Stimulated activated CD8-positive, alpha-beta memory T cell treated with anti-CD3 and anti-CD28 coated beads, Interleukin-2, amount 100 ng/mL, for 1 hour (primary cell): ENCODE measurements around the gene PIK3R5.

Experiments
- DNase-seq, 2 donors: peaks; one replicate each; pipeline ENCODE4 v3.0.0-alpha.2; 2020; ENCODE audit warnings: low read depth in 2 of 2

The PIK3R5 gene

GRCh38 chr17:8924595-8924994, 40.9 kb downstream of the PIK3R5 start:
- no peak for DNase-seq

GRCh38 chr17:8923762-8924161, 41.7 kb downstream of the PIK3R5 start:
- no peak for DNase-seq

GRCh38 chr17:8922928-8923327, 42.6 kb downstream of the PIK3R5 start:
- no peak for DNase-seq

- no peak for DNase-seq
Measured at GRCh38 chr17:8922451-8922850, 43.1 kb downstream of the PIK3R5 start.

GRCh38 chr17:8921147-8921546, 44.4 kb downstream of the PIK3R5 start:
- DNase-seq = no peak

- no peak for DNase-seq
Measured at GRCh38 chr17:8918807-8919465, 46.6 kb downstream of the PIK3R5 start.

- no peak for DNase-seq
Measured at GRCh38 chr17:8916466-8916865, 49.0 kb downstream of the PIK3R5 start.

GRCh38 chr17:8914554-8914953, 51.0 kb downstream of the PIK3R5 start:
- DNase-seq = no peak

GRCh38 chr17:8913879-8914278, 51.6 kb downstream of the PIK3R5 start:
- no peak for DNase-seq

GRCh38 chr17:8913091-8913490, 52.4 kb downstream of the PIK3R5 start:
- DNase-seq = no peak

GRCh38 chr17:8912084-8912981, 53.2 kb downstream of the PIK3R5 start:
- no peak for DNase-seq

GRCh38 chr17:8910969-8911604, 54.4 kb downstream of the PIK3R5 start:
- DNase-seq = no peak

GRCh38 chr17:8909586-8910270, 55.8 kb downstream of the PIK3R5 start:
- DNase-seq = no peak

GRCh38 chr17:8905331-8905730, 60.2 kb downstream of the PIK3R5 start:
- DNase-seq = no peak

GRCh38 chr17:8904686-8905085, 60.8 kb downstream of the PIK3R5 start:
- DNase-seq = no peak

GRCh38 chr17:8904201-8904600, 61.3 kb downstream of the PIK3R5 start:
- no peak for DNase-seq

- DNase-seq = no peak
Measured at GRCh38 chr17:8900626-8901585, 64.6 kb downstream of the PIK3R5 start.

GRCh38 chr17:8900207-8900606, 65.3 kb downstream of the PIK3R5 start:
- DNase-seq = no peak

- no peak for DNase-seq
Measured at GRCh38 chr17:8898636-8899035, 66.9 kb downstream of the PIK3R5 start.

- no peak for DNase-seq
Measured at GRCh38 chr17:8898126-8898525, 67.4 kb downstream of the PIK3R5 start.
